ENCODE data around the gene PPM1H.

PPM1H gene

DNA sequence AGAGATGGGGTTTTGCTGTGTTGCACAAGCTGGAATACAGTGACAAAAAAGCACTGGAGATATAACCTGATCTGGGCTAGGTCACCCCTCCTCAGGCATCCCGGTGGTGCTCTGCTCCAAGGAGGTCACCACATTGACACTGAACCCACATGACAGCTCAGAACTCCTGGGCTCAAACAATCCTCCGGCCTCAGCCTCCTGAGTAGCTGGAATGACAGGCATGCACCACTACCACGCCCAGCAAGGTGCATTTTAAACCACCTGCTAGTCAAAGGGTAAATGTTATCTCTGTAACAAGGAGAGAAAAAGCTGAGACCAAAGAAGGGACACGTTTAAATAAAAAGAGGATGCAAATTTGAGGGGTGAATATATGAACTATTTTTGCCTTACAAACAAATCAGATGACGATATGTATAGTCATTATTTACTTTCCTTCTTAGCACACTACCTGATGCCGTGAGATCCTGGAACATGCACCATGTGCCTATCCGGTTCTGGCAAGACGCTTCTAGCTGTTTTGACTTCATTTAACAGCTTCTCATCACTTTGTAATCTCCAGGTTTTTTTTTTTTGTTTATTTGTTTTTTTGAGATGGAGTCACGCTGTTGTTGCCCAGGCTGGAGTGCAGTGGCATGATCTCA lies 135.1 kb downstream of the PPM1H start:
- no peak overlapping the region for H3K4me3 ChIP-seq (replicated peaks; ENCODE audit: low read depth, low read length)
- H3K27me3 ChIP-seq (replicated peaks; ENCODE audit: control insufficient read depth, insufficient read depth, low read length): no peaks in the 10 kb centered on the region
- TF ChIP-seq, protein P1, sequence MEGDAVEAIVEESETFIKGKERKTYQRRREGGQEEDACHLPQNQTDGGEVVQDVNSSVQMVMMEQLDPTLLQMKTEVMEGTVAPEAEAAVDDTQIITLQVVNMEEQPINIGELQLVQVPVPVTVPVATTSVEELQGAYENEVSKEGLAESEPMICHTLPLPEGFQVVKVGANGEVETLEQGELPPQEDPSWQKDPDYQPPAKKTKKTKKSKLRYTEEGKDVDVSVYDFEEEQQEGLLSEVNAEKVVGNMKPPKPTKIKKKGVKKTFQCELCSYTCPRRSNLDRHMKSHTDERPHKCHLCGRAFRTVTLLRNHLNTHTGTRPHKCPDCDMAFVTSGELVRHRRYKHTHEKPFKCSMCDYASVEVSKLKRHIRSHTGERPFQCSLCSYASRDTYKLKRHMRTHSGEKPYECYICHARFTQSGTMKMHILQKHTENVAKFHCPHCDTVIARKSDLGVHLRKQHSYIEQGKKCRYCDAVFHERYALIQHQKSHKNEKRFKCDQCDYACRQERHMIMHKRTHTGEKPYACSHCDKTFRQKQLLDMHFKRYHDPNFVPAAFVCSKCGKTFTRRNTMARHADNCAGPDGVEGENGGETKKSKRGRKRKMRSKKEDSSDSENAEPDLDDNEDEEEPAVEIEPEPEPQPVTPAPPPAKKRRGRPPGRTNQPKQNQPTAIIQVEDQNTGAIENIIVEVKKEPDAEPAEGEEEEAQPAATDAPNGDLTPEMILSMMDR (IDR thresholded peaks at IDR 0.05; ENCODE audit: insufficient read depth, low read length, poor library complexity, severe bottlenecking): no peak
- DNase-seq (ENCODE audit: extremely low read depth, insufficient read length): no peak
- no peaks in the 10 kb centered on the region for H3K36me3 ChIP-seq (ENCODE audit: control insufficient read depth, insufficient read depth, low read length)

DNA sequence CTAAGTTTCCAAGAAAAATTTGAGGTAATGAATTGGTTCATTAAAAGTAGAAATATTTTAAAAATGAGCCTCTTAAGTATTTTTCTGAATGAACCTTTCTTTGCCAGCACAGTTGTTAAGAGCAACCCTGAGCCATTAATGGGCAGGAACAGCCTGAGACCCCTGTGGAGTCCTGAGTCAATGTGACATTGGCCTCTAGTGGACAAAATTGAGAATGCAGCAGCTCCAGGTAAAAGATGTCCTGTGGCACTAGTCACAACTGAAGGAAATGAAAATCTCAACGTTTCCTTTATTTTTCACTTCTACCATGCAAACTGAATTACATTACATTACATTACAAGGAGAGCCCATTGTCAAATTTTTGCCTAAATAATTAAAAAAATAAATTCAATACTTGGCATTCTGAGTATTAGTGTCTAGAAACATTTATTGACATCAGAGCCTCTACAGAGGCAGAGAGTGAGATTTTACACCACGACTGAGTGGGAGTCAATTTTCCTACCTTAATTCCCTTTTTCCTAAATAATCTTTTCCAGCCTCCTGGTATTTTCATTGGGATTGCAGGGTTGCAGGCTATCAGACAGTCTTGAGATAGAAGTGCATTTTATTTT lies 135.7 kb downstream of the PPM1H start:
- no peaks in the 10 kb centered on the region for H3K36me3 ChIP-seq (ENCODE audit: control insufficient read depth, insufficient read depth, low read length)
- no peaks in the 10 kb centered on the region for H3K27me3 ChIP-seq (replicated peaks; ENCODE audit: control insufficient read depth, insufficient read depth, low read length)
- H3K4me3 ChIP-seq (replicated peaks; ENCODE audit: low read depth, low read length): no peak overlapping the region
- no peak for DNase-seq (ENCODE audit: extremely low read depth, insufficient read length)
- TF ChIP-seq, protein P1 (IDR thresholded peaks at IDR 0.05; ENCODE audit: insufficient read depth, low read length, poor library complexity, severe bottlenecking): peak; percentile 88

DNA sequence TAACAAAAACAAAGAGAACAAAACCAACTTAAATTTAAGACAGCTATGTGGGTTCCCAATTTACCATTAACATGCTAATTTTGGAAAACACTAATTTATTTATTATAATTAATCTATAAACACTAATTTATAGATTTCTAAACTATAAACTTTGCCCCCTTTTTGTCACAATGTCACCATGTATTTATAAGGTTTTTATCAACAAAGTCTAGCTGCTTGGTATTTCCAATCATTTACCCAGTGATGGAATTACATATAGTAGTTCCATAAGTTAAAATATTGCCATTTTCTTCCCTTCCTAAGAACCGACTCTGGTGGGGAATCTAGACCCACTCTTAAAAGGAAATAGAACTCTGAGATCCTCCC lies 140.7 kb downstream of the PPM1H start:
- H3K36me3 ChIP-seq (ENCODE audit: control insufficient read depth, insufficient read depth, low read length): no peaks in the 10 kb centered on the region
- TF ChIP-seq, protein P1 (IDR thresholded peaks at IDR 0.05; ENCODE audit: insufficient read depth, low read length, poor library complexity, severe bottlenecking): no peak
- no peaks in the 10 kb centered on the region for H3K27me3 ChIP-seq (replicated peaks; ENCODE audit: control insufficient read depth, insufficient read depth, low read length)
- no peak for DNase-seq (ENCODE audit: extremely low read depth, insufficient read length)
- no peak overlapping the region for H3K4me3 ChIP-seq (replicated peaks; ENCODE audit: low read depth, low read length)

DNA sequence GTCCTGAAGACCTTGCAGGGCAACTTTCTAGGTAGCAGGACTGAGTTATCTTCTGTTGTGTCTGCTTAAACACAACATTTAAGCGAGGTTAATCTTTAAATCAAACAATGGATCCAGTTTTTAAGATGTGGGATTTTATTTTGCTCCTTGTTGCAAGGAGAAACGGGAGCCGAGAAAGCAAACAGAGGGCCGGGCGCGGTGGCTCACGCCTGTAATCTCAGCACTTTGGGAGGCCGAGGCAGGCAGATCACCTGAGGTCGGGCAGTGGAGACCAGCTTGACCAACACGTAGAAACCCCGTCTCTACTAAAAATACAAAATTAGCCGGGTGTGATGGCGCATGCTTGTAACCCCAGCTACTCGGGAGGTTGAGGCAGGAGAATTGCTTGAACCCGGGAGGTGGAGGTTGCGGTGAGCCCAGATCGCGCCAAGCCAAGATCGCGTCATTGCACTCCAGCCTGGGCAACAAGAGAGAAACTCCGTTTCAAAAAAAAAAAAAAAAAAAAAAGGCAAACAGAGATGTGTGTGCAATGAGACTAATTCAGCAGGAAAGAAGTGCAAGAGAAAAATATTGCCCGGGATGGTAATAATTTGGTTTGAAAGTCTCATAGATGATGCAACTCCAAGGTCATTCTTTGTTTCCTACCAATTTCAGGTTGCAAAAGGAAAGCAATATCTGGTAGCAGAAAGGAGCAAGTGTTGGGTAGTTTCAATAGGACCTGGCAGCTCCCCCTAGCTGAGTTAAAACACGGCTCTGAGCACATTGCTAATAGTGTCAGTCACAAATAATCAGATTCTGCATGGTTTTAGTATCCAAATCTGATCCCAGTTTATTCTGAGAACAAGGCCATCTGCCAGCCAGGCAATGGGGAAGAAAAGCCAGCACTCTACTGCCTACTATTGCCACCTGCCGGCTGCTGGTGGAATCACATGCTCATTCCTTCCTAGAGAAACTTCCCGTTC lies 141.4 kb downstream of the PPM1H start:
- no peak for DNase-seq (ENCODE audit: extremely low read depth, insufficient read length)
- Histone ChIP-seq H3K27me3 (replicated peaks; ENCODE audit: control insufficient read depth, insufficient read depth, low read length) (no peaks in the 10 kb centered on the region), H3K36me3 (ENCODE audit: control insufficient read depth, insufficient read depth, low read length) (no peaks in the 10 kb centered on the region), H3K4me3 (replicated peaks; ENCODE audit: low read depth, low read length) (no peak overlapping the region)
- TF ChIP-seq, protein P1 (IDR thresholded peaks at IDR 0.05; ENCODE audit: insufficient read depth, low read length, poor library complexity, severe bottlenecking): peak; percentile 89

DNA sequence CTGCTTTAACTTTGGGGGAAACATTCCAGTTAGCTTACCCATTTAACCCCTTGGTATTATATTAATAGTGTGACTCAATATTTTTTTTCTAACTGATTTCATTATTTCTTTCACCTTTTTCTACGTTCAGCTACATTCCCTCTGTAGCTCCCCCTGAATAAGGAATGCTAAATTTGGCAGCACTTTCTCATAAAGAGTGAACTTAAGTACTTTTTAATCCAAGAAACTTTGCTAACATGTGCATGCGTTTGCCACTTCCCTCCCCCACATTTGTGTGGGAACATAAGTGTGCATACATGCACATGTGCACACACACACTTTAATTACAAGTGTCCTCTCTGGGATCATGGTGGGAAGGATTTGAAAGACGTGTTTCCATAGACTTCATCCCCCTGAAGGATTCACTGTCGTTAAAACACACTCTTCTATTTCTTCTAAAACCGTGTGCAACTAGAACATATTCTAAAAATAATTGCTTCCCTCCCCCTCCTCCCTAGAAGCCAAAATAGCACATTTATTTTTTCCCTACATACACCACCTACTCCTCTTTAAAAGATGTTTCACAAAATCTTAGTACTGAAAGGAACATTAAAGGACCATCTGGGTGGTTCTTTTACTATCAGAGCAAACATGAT lies 142.6 kb downstream of the PPM1H start:
- no peak overlapping the region for H3K4me3 ChIP-seq (replicated peaks; ENCODE audit: low read depth, low read length)
- no peaks in the 10 kb centered on the region for H3K27me3 ChIP-seq (replicated peaks; ENCODE audit: control insufficient read depth, insufficient read depth, low read length)
- DNase-seq (ENCODE audit: extremely low read depth, insufficient read length): no peak
- TF ChIP-seq, protein P1 (IDR thresholded peaks at IDR 0.05; ENCODE audit: insufficient read depth, low read length, poor library complexity, severe bottlenecking): no peak
- no peaks in the 10 kb centered on the region for H3K36me3 ChIP-seq (ENCODE audit: control insufficient read depth, insufficient read depth, low read length)

All from GM06990 (cell line).